ENCODE results near the gene TRAF3. TPM values are rescaled to one million over a fixed set of nuclear protein-coding genes. Genes with fewer than 3 reads are reported as not detected.

The TRAF3 gene
- polyA plus RNA-seq, 1 of the 3 experiments (the other 2 are of a cell fraction): 17.9 TPM

DNA sequence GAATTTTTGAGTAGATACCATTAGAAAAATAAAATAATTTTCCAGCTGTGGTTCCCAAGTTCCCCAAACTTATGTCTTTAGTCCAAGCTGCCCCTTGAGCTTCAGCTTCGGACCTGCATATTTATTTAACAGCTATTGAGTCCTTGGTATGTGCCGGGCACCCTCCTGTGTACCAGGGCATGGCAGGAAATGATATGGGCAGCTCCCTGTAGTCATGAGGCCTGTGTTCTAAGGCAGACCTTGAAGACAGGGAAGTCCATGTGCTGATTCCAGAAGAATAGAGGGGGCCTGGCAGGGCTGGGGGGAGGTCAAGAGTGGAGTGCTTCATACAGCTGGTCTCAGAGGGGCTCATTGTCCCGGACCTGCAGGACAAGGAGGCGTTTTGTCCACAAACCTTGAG, 29.2 kb downstream of the TRAF3 start (continued):
- TF ChIP-seq, protein P1, sequence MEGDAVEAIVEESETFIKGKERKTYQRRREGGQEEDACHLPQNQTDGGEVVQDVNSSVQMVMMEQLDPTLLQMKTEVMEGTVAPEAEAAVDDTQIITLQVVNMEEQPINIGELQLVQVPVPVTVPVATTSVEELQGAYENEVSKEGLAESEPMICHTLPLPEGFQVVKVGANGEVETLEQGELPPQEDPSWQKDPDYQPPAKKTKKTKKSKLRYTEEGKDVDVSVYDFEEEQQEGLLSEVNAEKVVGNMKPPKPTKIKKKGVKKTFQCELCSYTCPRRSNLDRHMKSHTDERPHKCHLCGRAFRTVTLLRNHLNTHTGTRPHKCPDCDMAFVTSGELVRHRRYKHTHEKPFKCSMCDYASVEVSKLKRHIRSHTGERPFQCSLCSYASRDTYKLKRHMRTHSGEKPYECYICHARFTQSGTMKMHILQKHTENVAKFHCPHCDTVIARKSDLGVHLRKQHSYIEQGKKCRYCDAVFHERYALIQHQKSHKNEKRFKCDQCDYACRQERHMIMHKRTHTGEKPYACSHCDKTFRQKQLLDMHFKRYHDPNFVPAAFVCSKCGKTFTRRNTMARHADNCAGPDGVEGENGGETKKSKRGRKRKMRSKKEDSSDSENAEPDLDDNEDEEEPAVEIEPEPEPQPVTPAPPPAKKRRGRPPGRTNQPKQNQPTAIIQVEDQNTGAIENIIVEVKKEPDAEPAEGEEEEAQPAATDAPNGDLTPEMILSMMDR (IDR thresholded peaks at IDR 0.05): no peak
- TF ChIP-seq JUND (IDR thresholded peaks at IDR 0.05) (no peak), TEAD4 (IDR thresholded peaks at IDR 0.05; ENCODE audit: borderline replicate concordance, insufficient read depth) (no peak), POLR2AphosphoS5 (IDR thresholded peaks at IDR 0.05; ENCODE audit: low read depth, low read length) (no peak), RXRA (IDR thresholded peaks at IDR 0.05; ENCODE audit: borderline replicate concordance, low read depth) (no peak)

DNA sequence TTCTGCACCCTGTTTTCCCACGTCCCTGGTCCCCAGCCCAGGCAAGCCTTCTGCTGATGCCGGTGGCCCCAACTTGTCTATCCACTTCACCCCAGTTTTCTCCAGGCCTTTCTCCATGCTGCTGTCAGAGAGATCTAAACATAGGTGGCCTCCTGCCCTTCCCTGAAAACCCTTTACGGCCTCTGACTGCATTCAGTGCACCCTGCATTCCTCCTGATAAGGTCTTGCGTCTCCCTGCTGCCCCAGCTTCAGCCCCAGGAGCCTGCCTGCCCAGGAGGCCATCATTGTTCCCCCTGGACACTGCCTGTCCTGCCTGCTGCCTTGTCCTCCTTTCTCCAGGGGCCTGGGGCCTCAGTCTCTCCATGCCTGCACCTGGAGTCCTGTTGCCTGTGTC, 29.8 kb downstream of the TRAF3 start:
- peaks cover 76% of the 10 kb centered on the region for H3K79me2 ChIP-seq (ENCODE audit: insufficient read depth)
- POLR2A ChIA-PET: no interaction called here
- 96% methylated on average over 4 of the region's 4 CpGs for WGBS (ENCODE audit: low lambda C conversion rate)
- no peak overlapping the region for H3K27ac ChIP-seq (ENCODE audit: low read depth in 2 of 2, low read length in 1 of 2)
- H3K4me1 ChIP-seq (ENCODE audit: control insufficient read depth in 1 of 2, insufficient read depth in 2 of 2, low read depth in 1 of 2, low read length in 1 of 2): no peaks in the 10 kb centered on the region
- H3K4me3 ChIP-seq (ENCODE audit: low read depth in 2 of 2, low read length in 1 of 2): no peak overlapping the region
- H3K4me2 ChIP-seq: no peak overlapping the region
- H3K9me3 ChIP-seq: no peaks in the 10 kb centered on the region
- H3F3A ChIP-seq (replicated peaks; ENCODE audit: insufficient read depth): no peaks in the 10 kb centered on the region
- H3K9ac ChIP-seq: no peak overlapping the region
- H3K9me2 ChIP-seq: no peaks in the 10 kb centered on the region
- no peak overlapping the region for H2AFZ ChIP-seq (ENCODE audit: low read depth)
- H3K27me3 ChIP-seq (ENCODE audit: insufficient read depth): no peaks in the 10 kb centered on the region
- no peak for DNase-seq
- CTCF ChIA-PET: interaction anchor here (0.7 kb wide), 1 partner anchor 8 kb away, joined by 3 read pairs; no protein-coding TSS in a partner anchor
- TF ChIP-seq TCF12 (IDR thresholded peaks at IDR 0.05) (no peak), SMC3 (IDR thresholded peaks at IDR 0.05; ENCODE audit: low read depth, low read length) (no peak), POLR2AphosphoS5 (IDR thresholded peaks at IDR 0.05; ENCODE audit: low read depth, low read length) (no peak), RFX5 (IDR thresholded peaks at IDR 0.05; ENCODE audit: low read length) (no peak)
- TF ChIP-seq, protein P2, sequence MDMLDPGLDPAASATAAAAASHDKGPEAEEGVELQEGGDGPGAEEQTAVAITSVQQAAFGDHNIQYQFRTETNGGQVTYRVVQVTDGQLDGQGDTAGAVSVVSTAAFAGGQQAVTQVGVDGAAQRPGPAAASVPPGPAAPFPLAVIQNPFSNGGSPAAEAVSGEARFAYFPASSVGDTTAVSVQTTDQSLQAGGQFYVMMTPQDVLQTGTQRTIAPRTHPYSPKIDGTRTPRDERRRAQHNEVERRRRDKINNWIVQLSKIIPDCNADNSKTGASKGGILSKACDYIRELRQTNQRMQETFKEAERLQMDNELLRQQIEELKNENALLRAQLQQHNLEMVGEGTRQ (IDR thresholded peaks at IDR 0.05; ENCODE audit: borderline replicate concordance, low read depth, low read length): no peak
- H4K20me1 ChIP-seq (ENCODE audit: insufficient read depth): peaks cover 60% of the 10 kb centered on the region
- no peaks in the 10 kb centered on the region for H3K36me3 ChIP-seq (replicated peaks in 1 of 2; ENCODE audit: control insufficient read depth in 1 of 2, insufficient read depth in 2 of 2, low read length in 1 of 2)

DNA sequence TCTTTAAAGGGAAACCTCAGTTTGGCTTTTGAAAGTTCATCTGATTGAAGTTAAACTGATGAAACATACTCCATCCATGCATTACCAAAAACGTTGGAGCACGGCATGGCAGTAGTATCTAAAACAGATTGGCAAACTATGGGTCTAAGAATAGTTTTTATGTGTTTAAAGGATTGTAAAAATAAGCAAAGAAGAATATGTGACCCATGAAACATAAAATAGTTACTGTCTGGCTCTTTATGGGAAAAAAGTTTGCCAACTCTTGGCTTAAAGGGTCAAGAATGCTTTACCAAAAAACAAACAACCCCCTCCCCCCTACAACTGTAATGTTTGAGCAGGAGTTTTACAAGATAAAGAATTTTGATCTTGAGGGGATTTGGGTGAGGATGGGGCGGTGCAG, 32.6 kb downstream of the TRAF3 start:
- no peak for DNase-seq
- ChIA-PET CTCF (interaction anchor here (1.3 kb wide), 1 partner anchor 25 kb away, joined by 3 read pairs; no protein-coding TSS in a partner anchor), POLR2A (no interaction called here)
- Histone ChIP-seq H3K9me3 (no peaks in the 10 kb centered on the region), H3K27ac (ENCODE audit: low read depth in 2 of 2, low read length in 1 of 2) (no peak overlapping the region), H3K4me2 (no peak overlapping the region), H3K4me3 (ENCODE audit: low read depth in 2 of 2, low read length in 1 of 2) (no peak overlapping the region), H3K27me3 (ENCODE audit: insufficient read depth) (no peaks in the 10 kb centered on the region), H3K36me3 (replicated peaks in 1 of 2; ENCODE audit: control insufficient read depth in 1 of 2, insufficient read depth in 2 of 2, low read length in 1 of 2) (no peaks in the 10 kb centered on the region), H2AFZ (ENCODE audit: low read depth) (no peak overlapping the region), H3K9ac (no peak overlapping the region), H3K79me2 (ENCODE audit: insufficient read depth) (peaks cover 79% of the 10 kb centered on the region), H3K4me1 (ENCODE audit: control insufficient read depth in 1 of 2, insufficient read depth in 2 of 2, low read depth in 1 of 2, low read length in 1 of 2) (no peaks in the 10 kb centered on the region), H4K20me1 (ENCODE audit: insufficient read depth) (peaks cover 49% of the 10 kb centered on the region), H3K9me2 (no peaks in the 10 kb centered on the region), H3F3A (replicated peaks; ENCODE audit: insufficient read depth) (no peaks in the 10 kb centered on the region)
- 94% methylated on average over 3 of the region's 3 CpGs for WGBS (ENCODE audit: low lambda C conversion rate)
- no peak for TF ChIP-seq RFX5 (IDR thresholded peaks at IDR 0.05; ENCODE audit: low read length)
- no peak for TF ChIP-seq GATA2 (CRISPR knock-in tag; IDR thresholded peaks at IDR 0.05)
- TF ChIP-seq FOXM1 (IDR thresholded peaks at IDR 0.05; ENCODE audit: low read depth): no peak
- TF ChIP-seq RXRA (IDR thresholded peaks at IDR 0.05; ENCODE audit: borderline replicate concordance, low read depth): no peak
- TF ChIP-seq RAD21 (IDR thresholded peaks at IDR 0.05; ENCODE audit: low read length): no peak
- TF ChIP-seq SMC3 (IDR thresholded peaks at IDR 0.05; ENCODE audit: low read depth, low read length): no peak
- no peak for TF ChIP-seq TAF1 (IDR thresholded peaks at IDR 0.05; ENCODE audit: borderline replicate concordance, low read depth, low read length)
- TF ChIP-seq, protein P3, sequence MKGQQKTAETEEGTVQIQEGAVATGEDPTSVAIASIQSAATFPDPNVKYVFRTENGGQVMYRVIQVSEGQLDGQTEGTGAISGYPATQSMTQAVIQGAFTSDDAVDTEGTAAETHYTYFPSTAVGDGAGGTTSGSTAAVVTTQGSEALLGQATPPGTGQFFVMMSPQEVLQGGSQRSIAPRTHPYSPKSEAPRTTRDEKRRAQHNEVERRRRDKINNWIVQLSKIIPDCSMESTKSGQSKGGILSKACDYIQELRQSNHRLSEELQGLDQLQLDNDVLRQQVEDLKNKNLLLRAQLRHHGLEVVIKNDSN (IDR thresholded peaks at IDR 0.05; ENCODE audit: borderline replicate concordance, low read depth): no peak
- TF ChIP-seq GABPA (IDR thresholded peaks at IDR 0.05; ENCODE audit: low read depth): no peak
- no peak for TF ChIP-seq YY1 (IDR thresholded peaks at IDR 0.05; ENCODE audit: low read depth)
- TF ChIP-seq RCOR1 (IDR thresholded peaks at IDR 0.05; ENCODE audit: low read length): no peak
- TF ChIP-seq TEAD4 (IDR thresholded peaks at IDR 0.05; ENCODE audit: borderline replicate concordance, insufficient read depth): no peak

Measured in SK-N-SH (cell line).